MV-4-11 (cell line): ENCODE measurements around the gene TEC.
"Not testable (repeated sequence)": the region's sequence is repeated elsewhere in the genome, so short reads cannot be mapped to it uniquely, and the experiment has no call there.

Experiments
- DNase-seq: peaks from one replicate; lab custom pipeline; 2025; lab: John Stamatoyannopoulos, UW

TEC gene

DNA sequence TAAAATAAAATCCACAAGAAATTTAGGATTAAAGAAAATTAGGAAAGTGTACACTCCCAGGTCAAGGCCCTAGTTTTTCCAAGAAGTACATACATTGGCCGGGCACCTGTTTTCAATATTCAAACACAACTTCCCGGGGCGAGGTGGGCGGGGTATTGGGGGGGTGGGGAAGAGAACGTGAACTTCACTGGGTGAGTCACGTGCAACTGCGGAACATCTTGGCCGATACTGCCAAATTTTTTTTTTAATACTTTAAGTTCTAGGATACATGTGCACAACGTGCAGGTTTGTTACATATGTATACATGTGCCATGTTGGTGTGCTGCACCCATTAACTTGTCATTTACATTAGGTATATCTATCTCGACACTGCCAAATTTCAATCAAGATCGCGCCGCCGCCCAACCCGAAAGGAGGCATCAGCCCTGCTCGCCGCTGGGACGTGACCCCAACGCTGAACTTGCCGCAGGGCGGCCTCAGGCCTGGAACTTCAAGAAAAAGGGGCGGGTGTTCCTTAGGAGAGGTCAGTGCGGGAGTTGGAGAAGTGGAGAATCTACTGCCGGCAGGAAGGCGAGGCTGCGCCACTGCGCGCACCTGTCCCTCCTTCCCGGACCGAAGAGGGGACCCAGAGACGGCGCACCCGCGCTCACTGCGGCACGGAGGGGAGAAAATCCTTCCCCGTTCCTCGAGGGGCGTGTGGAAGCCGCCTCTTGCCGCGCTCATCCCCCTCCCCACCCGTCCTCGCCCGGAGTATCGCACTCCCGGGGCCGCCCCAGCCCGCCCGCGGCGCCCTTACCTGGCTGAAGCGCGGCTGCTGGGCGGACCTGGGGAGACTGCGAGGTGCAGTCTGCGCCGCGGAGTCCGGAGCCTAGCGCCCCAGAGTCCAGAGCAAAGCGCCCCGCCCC lies at the start of gene TEC:
Gene TEC (minus strand): TSS at position 883 of the 905 bp plus-strand sequence. CDS start 41,224 bp downstream, outside the sequence.
- peak; percentile 42 for DNase-seq

DNA sequence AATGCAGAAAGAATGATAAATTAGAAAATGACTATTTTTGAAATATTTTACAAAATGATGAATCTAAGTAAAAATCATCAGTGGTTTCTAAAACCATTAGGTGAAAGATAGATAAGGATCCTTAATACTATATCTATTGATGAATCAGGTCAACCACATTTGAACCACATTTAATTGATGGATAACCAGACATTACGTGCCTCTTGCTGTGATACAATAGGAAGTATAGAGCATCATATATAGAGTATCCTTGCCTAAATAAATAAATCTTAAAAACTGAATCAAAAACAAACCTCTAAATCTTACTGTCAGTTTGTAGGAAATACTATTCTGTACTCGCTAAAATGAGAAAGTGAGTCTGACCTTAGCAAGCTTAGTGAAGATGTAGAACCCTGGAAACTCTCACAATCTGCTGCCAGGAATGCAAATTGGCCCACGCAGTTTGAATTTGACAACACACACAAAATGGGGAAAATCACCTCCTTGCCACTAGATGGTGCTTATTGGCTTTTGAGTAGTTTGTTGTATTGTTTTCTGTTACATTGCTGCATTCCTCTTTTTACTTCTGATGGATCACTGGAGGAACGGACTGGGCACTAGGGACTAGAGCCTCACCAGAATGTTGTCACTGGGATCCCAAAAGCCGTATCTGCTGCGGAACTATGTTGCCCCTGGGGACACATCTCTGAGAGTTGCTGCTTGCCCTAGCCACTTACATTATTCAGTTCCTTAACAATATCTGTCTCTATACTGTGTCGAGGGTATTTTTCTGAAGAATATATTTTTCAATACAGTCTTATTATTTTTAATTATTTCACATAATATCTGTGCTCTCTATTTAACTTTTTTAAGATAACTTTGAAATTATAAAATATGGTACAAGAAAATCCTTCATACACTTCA lies 46.3 kb upstream of the TEC start:
- DNase-seq = peak; percentile 54

DNA sequence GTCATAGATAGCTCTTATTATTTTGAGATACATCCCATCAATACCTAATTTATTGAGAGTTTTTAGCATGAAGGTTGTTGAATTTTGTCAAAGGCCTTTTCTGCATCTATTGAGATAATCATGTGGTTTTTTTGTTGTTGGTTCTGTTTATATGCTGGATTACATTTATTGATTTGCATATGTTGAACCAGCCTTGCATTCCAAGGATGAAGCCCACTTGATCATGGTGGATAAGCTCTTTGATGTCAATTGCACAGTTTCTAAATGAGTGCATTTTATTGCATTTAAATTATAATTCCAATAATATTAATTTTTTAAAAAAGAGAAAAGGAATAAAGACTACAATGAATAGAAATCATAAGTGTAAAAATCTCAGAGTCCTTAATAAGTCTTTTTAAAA lies 45.1 kb upstream of the TEC start:
- not testable (repeated sequence) for DNase-seq

DNA sequence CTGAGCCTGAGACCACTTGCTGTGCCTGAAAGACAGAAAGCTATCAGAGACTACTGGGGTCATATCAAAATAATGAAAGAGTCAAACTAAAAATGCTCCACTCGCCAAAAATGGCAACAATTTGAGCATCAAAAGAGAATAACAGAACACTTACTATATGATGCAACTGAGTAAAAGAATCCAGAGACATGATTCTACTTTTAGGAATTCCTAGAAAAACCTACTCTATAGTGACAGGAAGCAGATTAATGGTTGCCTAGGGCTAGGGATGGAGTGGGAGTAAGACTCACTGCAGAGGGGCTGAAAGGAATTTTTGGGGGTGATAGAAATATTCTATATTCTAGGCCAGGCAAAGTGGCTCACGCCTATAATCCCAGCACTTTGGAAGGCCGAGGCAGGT lies 42.3 kb upstream of the TEC start:
- no peak for DNase-seq

DNA sequence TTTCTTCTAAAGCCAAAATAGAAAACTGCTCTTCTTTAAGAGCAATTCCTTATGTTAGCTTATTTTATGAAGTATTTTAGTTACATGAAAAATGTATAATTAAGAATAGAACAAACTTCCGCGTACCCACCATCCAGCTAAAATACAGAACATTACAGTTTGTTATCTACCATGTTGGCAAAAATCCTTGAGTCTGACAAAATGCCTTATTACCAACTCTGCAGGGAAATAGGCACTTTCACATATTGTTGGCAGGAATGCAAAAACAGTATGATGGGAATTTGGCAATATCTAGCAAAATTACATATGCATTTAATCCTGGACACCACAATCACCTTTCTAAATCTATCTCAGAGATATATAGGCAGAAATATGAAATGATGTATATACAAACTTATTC lies 39.3 kb upstream of the TEC start:
- DNase-seq = no peak

DNA sequence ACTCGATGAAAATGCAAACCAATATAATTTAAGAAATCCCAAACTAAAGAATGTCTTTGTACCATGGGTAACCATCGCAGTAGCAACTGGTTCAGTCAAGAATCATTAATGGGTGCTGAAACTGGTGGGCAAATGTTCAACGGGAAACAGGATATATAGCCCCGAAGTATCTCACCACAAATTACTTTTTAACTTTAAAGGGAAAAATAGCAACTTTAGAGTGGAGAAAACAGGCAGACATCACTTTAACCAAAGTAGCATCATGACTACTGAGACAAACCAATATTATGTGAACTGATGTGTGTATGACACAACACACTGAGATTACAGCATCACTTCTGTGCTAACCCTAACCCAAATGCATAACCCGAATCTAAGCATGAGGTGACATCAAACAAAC lies 37.9 kb upstream of the TEC start:
- no peak for DNase-seq

DNA sequence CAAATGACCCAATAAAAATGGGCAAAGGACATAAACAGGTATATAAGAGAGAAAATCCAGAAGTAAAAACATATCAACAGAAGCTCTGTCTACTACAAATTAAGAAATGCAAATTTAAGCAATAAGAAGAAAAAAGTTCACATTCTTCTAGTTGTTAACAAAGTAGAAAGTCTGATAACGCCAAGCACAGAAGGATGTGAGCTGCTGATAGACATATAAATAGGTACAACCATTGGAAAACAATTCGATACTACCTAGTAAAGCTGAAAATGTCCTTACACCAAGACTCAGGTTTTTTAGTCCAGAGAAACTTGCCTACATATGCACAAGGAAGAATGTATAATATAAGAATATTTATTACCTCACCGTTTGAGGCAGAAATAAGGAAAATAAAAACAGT lies 35.9 kb upstream of the TEC start:
- no peak for DNase-seq

DNA sequence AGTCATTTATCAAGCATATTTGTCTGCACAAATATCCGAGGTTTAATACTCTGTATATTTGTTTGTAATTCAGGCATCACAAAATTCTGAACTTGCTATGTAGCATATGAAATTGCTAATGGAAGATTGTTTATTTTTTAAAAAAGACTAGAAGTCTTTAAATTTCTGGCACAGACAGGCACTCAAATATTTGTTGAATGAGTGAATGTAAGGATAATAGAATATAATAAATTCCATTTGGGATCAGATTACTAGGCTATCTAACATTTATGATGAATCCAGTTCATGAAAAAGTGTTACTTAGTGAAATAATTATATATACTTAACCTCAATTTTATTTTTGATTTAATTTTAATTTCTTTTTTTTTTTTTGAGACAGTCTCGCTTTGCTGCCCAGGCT lies 30.4 kb upstream of the TEC start:
- no peak for DNase-seq

DNA sequence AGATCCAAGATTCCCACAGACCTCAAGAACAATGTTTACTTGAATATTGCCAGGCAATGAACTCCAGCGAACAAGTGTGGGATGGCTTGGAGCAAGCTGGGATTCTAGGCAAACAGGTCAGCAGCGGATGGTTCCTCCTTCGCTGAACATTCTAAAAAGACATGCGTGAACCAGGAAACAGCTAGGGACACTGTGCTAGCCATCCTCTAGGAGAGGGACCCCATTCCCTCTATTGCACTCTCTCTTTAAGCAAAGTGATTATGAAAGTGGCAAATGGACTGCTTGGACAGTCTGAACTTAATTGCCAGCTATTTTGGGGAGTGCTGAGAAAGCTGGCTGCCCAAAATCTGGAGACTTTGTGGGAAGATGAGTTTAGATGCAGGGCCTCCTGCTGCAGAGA lies 29.9 kb upstream of the TEC start:
- no peak for DNase-seq

DNA sequence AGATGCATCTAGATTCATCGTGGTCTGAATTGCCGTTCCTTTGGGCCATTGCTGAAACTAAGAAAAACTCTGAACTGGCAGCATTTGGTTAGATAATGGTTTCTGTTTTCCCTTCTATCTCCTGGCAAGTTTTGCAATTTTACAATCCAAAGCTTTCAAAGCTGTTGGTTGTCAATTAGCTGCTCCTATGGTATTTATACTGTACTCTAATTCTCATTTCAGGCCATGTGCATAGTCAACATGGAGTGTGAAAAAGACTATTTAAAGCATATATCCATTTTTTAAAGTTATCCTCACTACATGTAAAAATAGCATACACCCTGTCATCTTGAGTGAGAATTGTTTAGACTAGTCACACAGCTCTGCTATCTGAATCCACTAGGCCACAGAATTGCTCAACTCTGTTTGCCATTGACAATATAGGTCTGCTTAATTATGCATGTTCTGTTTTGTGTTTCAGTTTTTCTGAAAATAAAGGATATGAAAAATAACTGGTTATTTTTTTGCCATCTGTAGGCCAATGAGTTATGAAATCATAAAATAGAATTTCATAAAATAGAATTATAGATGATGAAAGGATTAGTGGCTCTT lies 27.7 kb upstream of the TEC start:
- DNase-seq = peak; percentile 69

DNA sequence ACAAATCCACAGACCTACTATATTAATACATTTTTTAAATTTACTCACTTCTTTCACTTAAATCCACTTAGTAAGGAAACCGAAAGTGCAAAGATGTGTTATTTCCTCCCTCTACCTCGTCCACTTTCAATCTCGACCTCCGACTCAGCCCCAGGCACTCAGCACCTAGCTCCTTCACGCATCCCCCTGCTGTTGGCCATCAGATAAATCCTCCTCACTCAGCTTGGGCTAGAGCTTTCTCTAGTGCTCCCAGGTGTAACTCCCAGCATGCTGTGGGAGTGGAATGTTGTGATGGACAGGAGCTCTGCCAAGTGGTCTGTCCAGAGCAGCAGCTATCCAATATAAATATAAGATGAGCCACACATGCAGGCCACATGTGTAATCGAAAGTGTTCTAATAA lies 26.7 kb upstream of the TEC start:
- no peak for DNase-seq

DNA sequence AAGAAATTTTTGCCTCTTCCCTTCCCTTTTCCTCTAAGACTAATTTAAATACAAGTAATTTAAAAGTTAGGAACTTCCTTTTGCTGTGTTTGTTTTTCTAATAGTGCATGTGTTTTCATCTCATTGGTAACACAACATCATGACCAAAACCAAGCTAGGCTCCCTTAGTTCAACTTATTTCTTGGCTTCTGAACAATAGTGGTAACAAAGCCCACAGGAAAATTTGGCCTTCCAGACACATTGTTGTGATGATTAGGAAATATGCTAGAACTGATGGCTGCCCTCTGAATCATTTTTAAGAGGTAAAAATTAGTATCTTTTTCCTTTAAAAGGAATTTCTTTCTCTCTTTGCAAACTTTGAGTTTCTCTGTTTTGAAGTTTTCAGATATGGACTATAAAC lies 25.5 kb upstream of the TEC start:
- no peak for DNase-seq

DNA sequence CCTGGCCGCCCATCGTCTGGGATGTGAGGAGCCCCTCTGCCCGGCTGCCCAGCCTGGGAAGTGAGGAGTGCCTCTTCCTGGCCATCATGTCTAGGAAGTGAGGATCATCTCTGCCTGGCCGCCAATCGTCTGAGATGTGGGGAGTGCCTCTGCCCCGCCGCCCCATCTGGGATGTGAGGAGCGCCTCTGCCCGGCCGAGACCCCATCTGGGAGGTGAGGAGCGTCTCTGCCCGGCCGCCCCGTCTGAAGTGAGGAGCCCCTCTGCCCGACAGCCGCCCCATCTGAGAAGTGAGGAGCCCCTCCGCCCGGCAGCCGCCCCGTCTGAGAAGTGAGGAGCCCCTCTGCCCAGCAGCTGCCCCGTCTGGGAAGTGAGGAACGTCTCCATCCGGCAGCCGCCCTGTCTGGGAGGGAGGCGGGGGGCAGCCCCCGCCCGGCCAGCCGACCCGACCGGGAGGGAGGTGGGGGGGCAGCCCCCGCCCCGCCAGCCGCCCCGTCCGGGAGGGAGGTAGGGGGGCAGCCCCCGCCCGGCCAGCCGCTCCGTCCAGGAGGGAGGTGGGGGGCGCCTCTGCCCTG lies 22.7 kb upstream of the TEC start:
- DNase-seq = not testable (repeated sequence)

DNA sequence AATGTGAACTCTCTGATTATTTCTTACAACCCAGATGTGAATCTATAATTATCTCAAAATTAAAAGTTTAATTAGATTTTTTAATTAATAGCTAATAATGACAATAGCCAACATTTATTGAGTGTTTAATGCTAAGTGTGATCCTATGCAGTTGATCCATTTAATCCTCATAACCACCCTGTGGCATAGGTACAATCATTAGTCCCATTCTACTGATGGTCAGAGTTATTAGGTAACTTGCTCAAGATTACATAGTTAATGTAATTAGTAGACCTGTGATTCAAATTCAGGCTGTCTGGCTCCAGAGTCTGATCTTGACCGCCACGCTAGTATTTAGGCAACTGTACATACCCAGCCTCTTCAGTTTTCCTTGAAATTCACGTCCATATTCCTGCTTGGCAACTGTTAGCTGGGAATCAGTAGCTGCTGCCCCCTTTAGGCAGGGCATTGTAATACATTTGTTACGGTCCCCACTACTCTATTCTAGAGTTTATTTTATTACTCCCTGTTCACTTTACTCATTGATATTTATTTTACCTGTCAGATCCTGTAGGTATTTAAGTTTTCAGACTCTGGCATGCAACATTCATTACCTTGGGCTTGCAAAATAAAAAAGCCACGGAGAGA lies 20.6 kb upstream of the TEC start:
- DNase-seq = no peak

DNA sequence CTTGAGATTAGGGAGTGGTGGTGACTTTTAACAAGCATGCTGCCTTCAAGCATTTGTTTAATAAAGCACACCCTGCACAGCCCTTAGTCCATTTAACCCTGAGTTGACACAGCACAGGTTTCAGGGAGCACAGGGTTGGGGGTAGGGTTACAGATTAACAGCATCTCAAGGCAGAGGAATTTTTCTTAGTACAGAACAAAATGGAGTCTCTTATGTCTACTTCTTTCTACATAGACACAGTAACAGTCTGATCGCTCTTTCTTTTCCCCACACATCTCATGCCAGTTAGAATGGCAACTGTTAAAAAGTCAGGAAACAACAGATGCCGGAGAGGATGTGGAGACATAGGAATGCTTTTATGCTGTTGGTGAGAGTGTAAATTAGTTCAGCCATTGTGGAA lies 16.4 kb upstream of the TEC start:
- not testable (repeated sequence) for DNase-seq

DNA sequence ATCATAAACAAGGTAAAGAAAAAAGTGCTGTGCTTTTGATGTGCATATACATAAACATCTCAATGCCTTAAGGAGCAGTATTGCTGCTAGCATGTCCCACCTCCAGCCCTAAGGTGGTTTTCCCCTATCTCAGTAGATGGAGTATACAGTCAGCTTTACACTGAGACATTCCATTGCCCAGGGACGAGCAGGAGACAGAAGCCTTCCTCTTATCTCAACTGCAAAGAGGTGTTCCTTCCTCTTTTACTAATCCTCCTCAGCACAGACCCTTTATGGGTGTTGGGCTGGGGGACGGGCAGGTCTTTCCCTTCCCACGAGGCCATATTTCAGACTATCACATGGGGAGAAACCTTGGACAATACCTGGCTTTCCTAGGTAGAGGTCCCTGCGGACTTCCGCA lies 16.0 kb upstream of the TEC start:
- DNase-seq = not testable (repeated sequence)

DNA sequence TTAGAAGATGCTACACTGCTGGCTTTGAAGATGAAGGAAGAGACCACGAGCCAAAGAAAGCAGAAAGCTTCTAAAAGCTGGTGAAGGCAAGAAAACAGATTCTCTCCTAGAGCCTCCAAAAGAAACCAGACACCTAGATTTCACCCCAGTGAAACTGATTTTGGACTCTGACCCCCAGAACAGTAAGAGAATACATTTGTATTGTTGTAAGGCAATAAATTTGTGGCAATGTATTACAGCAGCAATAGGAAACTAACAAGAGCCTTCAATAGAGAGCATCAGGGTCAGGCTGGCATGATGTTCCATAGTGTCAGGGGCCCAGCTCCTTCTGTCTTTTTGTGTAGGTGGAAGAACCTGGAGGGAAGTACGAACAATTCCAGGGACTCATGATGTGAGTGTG lies 6.0 kb upstream of the TEC start:
- no peak for DNase-seq

DNA sequence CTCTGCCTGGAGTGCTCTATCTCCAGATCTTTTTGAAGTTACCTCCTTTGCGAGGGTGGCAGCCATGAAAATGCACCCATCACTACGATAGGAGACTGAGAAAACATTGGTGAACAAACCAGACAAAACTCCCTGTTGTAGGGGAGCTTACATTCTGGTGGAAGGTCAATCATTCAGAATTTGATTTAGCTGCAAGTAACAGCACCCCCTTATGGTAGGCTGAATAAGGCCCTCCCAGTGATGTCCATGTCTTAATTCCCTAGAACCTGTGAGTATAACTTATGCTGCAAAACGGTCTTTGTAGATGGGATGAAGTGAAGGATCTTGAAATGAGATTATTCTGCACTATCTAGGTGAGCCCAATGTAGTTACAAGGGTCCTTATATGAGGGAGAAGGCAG lies 5.6 kb upstream of the TEC start:
- DNase-seq = peak; percentile 58

DNA sequence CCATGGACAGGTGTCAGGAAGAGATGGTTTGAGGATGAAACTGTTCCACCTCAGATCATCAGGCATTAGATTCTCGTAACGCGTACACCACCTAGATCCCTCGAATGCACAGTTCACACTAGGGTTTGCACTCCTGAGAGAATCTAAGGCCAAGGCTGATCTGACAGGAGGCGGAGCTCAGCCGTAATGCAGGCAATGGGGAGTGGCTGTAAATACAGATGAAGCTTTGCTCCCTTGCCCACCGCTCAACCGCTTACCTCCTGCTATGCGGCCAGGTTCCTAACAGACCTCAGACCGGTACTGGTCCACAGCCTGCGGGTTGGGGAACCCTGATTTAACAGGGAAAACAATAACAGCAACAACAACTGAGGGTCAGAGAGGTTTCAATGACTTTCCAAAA lies 2.0 kb upstream of the TEC start:
- no peak for DNase-seq

DNA sequence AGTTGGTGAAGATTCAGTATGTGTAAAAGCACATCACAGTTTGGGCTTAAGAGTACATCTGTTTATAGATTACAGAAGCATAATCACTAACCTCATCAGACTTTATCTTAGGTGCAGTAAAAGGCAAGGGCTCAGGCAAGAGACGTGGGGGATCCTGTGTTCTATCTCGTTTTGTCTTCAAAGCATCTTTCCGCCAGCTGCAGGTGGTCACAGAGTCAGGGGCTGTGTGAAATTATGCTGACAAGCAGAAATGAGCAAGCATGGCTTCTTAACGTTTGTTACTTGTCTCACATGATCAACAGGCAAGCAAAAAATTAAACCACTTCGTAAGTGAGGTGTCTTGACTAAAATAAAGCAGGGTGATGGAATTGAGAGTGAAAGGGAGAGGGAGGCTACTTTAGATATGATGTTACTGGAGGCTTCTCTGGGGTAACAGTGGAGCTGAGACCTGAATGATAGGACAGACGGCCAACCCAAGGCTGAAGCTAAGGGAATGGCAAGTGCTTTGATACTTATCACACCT lies 1.4 kb upstream of the TEC start:
- DNase-seq = no peak

DNA sequence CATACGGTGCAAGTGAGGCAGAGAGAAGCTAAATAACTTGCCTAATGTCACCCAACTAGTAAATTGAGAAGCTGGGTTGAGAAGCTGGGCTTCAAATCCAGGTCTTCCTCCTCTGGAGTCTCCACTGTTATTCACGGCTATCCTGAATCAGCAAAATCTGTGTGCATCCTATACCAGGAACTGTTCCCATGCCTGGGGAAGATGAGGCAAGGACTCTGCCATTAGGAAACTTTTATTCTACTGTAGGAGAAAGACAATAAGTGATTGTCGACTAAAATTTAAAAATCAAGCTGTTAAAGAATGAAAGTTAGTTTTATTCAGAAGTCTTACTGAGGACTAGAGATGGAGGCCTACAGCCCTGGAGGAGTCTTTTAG lies 872 bp upstream of the TEC start:
- no peak for DNase-seq
